Activated T-cell treated with anti-CD3 and anti-CD28 coated beads for 1 hour (primary cell): ENCODE data around the gene SLC35D2.
"Not testable (repeated sequence)": the region's sequence is repeated elsewhere in the genome, so short reads cannot be mapped to it uniquely, and the experiment has no call there.

Source experiments
- DNase-seq: peaks from one replicate; pipeline ENCODE4 v3.0.0-alpha.2; 2020; ENCODE audit warnings: low read depth

SLC35D2 gene

GRCh38 chr9:96400132-96400910, 16.8 kb upstream of the SLC35D2 start:
- no peak for DNase-seq

DNA sequence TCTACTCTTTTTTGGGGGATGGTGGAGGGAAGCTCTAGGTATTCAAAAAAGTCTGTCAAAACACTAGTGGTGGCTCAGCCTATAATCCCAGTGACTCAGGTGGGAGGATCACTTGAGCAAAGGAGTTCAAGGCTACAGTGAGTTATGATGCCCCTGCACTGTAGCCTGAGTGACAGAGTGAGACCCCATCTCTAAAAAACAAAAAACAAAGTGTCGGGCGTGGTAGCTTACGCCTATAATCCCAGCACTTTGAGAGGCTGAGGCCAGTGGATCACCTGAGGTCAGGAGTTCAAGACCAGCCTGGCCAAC, 15.8 kb upstream of the SLC35D2 start:
- DNase-seq: no peak

GRCh38 chr9:96398582-96399324, 15.2 kb upstream of the SLC35D2 start:
- DNase-seq: no peak

GRCh38 chr9:96395964-96396363, 12.5 kb upstream of the SLC35D2 start:
- DNase-seq: no peak

DNA sequence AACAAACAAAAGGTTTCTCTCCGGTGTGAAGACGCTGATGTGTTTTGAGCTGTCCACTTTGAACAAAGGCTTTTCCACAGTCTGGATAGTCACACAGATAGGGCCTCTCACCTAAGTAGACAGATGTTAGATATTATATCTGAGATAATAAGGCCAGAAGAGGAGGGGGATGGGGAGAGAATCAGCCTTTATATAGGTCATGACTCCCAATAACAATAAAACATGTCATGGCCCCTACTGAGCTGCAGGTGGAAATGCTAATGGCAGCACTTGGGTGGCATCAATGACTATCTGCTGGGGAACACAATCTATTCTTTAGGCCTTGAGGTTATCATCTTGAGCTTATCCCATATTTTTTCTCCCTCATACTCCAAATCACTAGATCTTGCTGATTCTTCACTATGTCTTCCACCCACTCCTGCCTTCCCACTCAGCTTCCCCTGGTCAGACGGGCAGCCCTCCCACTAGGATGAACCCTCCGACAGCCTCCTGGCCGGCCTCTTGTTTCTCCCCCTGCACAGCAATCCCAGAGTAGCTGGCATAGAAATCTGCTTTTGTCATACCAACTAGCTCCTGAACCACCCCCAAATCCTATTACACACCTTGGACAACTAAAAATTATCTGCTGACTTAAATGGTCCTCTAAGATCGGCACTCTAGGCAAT, 11.5 kb upstream of the SLC35D2 start:
- no peak for DNase-seq

GRCh38 chr9:96392263-96392662, 8.8 kb upstream of the SLC35D2 start:
- DNase-seq: no peak

- DNase-seq: no peak
Observed at GRCh38 chr9:96391021-96391765, 7.7 kb upstream of the SLC35D2 start.

DNA sequence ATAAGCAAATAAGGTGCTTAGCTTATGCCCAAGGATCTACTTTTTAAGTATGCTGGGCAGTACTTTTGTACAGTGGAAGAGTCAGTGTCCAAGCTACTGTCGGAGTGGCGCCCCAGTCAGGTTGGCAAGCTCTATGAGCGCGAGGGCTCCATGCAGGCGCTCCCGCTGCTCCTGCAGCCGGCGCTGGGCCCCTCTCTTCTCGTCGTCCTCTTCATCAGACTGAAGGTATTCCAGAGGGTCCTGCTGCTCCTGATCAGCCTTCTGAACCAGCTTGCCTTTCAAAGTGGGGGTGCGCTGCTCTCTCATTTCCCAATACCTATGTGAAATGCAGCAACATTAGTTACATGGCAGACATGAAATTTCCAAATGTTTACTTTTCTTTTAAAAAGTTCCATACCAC, 4.6 kb upstream of the SLC35D2 start:
- no peak for DNase-seq

DNA sequence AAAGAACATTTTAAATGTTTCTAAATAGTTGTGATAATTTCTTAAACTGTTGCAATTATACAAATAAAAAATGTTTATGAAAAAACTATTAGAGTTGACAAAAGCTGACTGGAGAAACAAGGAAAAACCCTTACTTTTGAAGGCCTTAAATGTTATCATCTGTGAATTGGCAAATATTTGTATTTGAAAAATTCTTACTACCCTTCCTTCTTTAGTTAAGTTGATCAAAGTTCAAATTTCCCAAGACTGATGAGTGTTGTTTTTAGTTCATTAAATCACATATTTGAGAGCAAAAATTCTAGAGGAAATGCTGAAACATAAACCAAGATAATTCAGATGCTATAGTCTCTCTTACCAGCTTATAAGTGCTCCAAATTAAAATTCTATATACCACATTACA, 2.6 kb upstream of the SLC35D2 start:
- DNase-seq: no peak

GRCh38 chr9:96382839-96383164, 709 bp downstream of the SLC35D2 start:
- no peak for DNase-seq

DNA sequence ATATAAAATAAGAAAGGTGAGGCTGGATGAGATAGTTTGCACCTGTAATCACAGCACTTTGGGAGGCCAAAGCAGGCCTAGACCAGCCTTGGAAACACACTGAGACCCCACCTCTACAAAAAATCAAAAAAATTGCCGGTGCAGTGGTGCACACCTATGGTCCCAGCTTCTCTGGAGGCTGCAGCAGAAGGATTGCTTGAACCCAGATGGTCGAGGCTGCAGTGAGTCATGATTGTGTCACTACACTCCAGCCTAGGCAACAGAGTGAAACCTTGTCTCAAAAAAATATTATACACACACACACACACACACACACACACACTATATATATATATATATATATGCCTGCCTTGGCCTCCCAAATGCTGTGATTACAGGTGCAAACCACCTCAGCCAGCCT, 1.3 kb downstream of the SLC35D2 start:
- no peak for DNase-seq

- DNase-seq: no peak
Observed at GRCh38 chr9:96381696-96382095, 1.8 kb downstream of the SLC35D2 start.

DNA sequence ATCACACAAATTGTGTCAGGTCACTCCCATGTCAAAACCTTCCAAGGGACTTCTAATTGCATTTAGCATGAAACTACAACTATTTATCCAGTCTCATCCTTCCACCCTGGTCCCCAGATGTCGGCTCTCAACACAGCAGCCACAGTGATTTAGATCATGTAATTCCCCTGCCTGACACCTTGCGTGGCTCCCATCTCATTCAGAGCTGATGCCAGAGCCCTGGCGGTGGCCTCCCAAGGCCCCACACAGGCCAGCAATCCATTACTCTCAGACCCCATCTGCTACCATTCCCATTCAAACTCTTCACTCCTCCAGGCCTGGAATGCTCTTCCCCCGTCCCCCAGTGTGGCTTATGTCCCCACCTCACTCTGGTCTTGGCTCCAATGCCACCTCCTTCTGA, 2.4 kb downstream of the SLC35D2 start:
- no peak for DNase-seq

DNA sequence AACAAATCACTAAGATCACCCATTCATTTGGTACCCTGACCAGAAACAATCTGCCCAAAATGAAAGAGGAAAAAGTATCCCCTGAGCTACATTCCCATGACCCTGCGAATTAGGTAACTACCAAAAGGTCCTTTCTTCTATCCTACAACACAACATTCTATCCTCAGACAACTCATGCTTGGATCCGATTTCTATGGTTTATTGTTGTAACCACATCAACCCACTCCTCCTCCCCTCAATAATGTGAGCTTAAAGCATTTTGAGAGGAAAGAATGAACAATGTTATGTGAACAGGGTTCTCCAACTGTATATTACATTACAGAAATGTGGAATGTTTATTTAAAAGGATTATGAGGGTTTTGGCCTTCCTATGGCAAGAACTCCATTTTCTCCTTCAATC, 4.0 kb downstream of the SLC35D2 start:
- DNase-seq: no peak

DNA sequence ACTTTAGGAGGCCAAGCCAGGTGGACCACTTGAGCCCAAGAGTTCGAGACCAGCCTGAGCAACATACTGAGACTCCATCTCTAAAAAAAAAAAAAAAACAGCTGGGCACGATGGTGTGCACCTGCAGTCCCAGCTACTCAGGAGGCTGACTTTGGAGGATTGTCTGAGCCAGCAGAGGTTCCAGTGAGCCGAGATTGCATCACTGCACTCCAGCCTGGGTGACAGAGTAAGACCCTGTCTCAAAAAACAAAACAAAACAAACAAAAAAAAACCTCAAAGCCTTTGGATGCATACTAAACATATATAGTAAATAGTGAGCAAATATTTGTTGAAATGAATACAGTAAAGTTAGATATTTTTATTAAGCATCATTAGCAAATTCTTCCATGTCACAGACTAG, 5.3 kb downstream of the SLC35D2 start:
- no peak for DNase-seq

DNA sequence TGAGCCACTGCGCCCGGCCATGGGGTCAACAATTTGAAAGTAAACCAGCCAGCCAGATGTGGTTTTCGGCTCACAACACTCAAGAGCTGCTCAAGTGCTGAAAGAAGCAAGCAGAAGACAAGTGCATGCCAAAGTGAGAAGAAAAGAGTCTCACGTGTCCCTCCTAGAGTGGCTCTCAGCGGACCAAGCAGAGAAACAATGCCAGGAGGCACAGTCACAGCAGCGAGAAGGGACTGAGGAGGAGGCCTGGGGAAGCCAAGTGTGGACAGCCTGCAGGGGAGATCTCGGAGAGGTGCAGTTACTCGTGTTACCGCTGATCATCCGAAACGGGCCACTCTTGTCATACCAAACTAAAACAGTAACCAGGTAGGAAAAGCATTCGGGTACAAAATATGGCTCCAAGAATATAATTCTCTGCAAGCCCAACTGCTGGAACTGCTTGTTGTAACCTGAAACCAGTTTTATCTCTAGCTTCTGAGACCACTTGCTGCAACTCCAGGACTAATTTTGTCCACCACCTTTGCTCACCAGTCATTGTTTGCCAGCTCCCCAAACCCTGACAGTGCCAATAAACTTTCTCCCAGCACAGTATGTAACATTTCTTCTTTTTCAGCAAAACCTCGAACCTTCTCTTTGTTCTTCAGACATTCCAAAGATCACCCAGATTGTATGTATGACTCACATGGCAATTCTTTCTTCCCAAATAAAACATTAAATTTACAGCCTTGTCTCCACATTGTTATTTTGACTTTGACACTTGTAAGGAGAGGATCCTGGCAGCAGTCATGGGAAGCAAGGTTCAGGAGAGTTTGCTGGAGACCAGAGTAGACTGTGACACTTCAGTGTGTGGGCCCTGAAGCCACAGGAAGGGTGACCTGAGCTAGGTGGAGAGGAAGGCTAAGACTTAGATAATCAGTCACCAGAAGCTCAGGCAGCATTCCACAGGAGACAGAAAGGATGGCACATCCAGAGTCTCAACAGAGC, 6.3 kb downstream of the SLC35D2 start:
- DNase-seq: no peak

GRCh38 chr9:96375507-96375906, 8.0 kb downstream of the SLC35D2 start:
- not testable (repeated sequence) for DNase-seq

DNA sequence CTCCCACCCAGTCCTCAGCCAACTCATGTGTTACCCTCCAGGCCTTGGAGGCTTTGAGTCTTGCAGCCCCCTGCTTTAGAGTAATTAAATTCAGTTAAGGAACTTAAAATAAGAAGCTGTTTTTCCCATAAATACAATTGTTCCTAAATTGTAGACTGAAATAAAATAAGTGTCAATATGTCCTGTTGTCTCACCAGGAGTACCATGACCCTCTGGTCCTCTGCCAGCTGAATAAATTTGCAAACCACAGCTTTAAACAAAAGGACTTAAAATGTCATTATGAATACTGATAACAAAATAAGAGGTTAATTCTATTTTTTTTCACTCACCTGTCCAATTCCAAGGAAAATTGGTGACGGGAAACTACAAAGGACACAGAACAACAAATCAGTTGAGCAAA, 15.6 kb downstream of the SLC35D2 start:
- DNase-seq: no peak

- no peak for DNase-seq
Observed at GRCh38 chr9:96363175-96363967, 20.1 kb downstream of the SLC35D2 start.

DNA sequence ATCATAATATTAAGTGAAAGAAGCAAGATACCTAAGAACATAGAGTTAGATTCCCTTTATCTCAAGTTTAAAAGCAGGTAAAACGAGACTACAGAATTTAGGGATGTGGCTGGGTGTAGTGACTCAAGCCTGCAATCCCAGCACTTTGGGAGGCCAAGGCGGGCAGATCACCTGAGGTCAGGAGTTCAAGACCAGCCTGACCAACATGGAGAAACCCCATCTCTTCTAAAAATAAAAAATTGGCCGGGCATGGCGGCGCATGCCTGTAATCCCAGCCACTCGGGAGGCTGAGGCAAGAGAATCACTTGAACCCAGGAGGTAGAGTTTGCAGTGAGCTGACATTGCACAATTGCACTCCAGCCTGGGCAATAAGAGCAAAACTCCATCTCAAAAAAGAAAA, 21.4 kb downstream of the SLC35D2 start:
- not testable (repeated sequence) for DNase-seq

GRCh38 chr9:96361668-96362067, 21.8 kb downstream of the SLC35D2 start:
- no peak for DNase-seq
